ENCODE data around the gene TMEM200C. TPM values are rescaled to one million over a fixed set of nuclear protein-coding genes. Genes with fewer than 3 reads are reported as not detected.

TMEM200C gene
- total and polyA plus RNA-seq, 9 of the 15 experiments (the other 6 are each of a cell fraction or from before 2014, with no cell fraction given) = 0.04 TPM; not detected in 8

DNA sequence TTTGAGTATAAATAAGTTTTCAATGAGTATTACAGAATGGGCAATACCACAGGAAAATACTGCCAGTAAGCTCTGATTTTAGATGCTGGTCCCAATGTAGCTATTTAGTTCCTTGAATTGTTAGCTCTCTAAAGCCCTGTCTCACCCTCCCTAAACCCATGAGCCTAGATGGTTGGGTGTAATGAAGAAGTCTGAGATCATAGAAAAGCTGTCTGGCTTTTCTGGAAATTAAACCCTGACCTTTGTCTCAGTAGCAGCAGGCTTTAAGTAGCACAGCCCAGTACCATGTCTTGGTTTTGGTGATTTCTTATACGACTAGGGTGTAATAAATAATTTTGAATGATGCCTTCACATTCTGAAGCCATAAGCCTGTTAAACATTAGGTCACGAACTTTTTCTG lies 55.3 kb downstream of the TMEM200C start:
- ATAC-seq = no peak
- ChIA-PET CTCF (ENCODE audit: low intra/inter-chr PET ratio) (no interaction called here), POLR2A (interaction anchor here (0.6 kb wide), 1 partner anchor 1705 kb away, joined by 3 read pairs; no protein-coding TSS in a partner anchor)
- Histone ChIP-seq H3K27ac (ENCODE audit: extremely low read depth, low read depth, low read length) (no peak overlapping the region), H3K4me2 (ENCODE audit: insufficient read depth, low read length) (no peak overlapping the region), H2AFZ (ENCODE audit: low read depth, low read length) (no peak overlapping the region), H3K79me2 (ENCODE audit: control insufficient read depth, insufficient read depth, low read length) (no peaks in the 10 kb centered on the region), H3K4me1 (replicated peaks in 1 of 2; ENCODE audit: control insufficient read depth in 2 of 2, insufficient read depth in 2 of 2, low read length in 2 of 2) (no peaks in the 10 kb centered on the region), H3K9me3 (replicated peaks; ENCODE audit: control insufficient read depth, insufficient read depth, low read depth, low read length) (no peaks in the 10 kb centered on the region), H3K9me1 (ENCODE audit: control insufficient read depth, insufficient read depth, low read length) (no peaks in the 10 kb centered on the region), H3K4me3 (no peak overlapping the region), H4K20me1 (replicated peaks; ENCODE audit: control insufficient read depth, insufficient read depth, low read length) (no peaks in the 10 kb centered on the region), H3K27me3 (ENCODE audit: control insufficient read depth in 2 of 2, insufficient read depth in 2 of 2, low read length in 2 of 2) (no peaks in the 10 kb centered on the region), H3K9ac (ENCODE audit: insufficient read depth in 1 of 2, low read depth in 2 of 2, low read length in 2 of 2) (no peak overlapping the region), H3K36me3 (ENCODE audit: control insufficient read depth, insufficient read depth, low read length) (no peaks in the 10 kb centered on the region)
- in situ Hi-C loops (cut with MboI) (no loop called here), intact Hi-C loops (cut with micrococcal nuclease) (no loop called here)
- no TSS peak for BruUV-seq (replicated peaks)
- FAIRE-seq = no peak
- no peak for DNase-seq (ENCODE audit: extremely low read depth in 1 of 4, low spot score in 3 of 4)
- 0% methylated on average over 2 of the region's 2 CpGs for WGBS (ENCODE audit: insufficient coverage, low coverage, missing lambda C conversion rate)
- no peak for TF ChIP-seq KLF1 (tag; IDR thresholded peaks at IDR 0.05)
- no peak for TF ChIP-seq CBFB (CRISPR knock-in tag; IDR thresholded peaks at IDR 0.05)
- TF ChIP-seq, protein P1, sequence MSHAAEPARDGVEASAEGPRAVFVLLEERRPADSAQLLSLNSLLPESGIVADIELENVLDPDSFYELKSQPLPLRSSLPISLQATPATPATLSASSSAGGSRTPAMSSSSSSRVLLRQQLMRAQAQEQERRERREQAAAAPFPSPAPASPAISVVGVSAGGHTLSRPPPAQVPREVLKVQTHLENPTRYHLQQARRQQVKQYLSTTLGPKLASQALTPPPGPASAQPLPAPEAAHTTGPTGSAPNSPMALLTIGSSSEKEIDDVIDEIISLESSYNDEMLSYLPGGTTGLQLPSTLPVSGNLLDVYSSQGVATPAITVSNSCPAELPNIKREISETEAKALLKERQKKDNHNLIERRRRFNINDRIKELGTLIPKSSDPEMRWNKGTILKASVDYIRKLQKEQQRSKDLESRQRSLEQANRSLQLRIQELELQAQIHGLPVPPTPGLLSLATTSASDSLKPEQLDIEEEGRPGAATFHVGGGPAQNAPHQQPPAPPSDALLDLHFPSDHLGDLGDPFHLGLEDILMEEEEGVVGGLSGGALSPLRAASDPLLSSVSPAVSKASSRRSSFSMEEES (CRISPR knock-in tag; IDR thresholded peaks at IDR 0.05) = no peak
- no peak for TF ChIP-seq ZNF239 (CRISPR knock-in tag; IDR thresholded peaks at IDR 0.05)

DNA sequence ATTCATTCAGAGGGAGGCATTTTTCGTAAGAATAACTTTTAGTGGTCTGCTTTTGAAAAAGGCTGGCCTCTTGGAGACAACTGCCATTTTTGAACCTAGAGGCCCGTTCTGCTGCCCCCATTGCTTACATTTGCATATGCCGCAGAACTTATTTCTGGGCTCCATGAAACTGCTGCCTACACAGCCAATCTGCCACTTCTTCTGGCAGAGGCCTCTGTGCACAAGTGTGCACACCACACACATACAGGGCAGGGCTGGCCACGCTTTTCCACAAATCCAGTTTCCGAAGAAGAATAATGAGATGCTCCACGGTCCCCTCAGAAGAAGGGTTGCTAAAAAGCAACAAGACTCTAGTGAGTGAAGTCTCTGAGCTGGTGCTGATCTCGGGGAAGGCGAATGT lies 56.2 kb downstream of the TMEM200C start:
- H3K9me3 ChIP-seq (replicated peaks; ENCODE audit: control insufficient read depth, insufficient read depth, low read depth, low read length) = no peaks in the 10 kb centered on the region
- WGBS (ENCODE audit: insufficient coverage, low coverage, missing lambda C conversion rate) = 2% methylated on average over 8 of the region's 8 CpGs
- no peak overlapping the region for H3K4me2 ChIP-seq (ENCODE audit: insufficient read depth, low read length)
- DNase-seq (ENCODE audit: extremely low read depth in 1 of 4, low spot score in 3 of 4) (no peak), ATAC-seq (no peak), FAIRE-seq (no peak)
- intact Hi-C loops (cut with micrococcal nuclease) (no loop called here), in situ Hi-C loops (cut with MboI) (no loop called here)
- H3K4me3 ChIP-seq = no peak overlapping the region
- no peaks in the 10 kb centered on the region for H4K20me1 ChIP-seq (replicated peaks; ENCODE audit: control insufficient read depth, insufficient read depth, low read length)
- H3K9ac ChIP-seq (ENCODE audit: insufficient read depth in 1 of 2, low read depth in 2 of 2, low read length in 2 of 2) = no peak overlapping the region
- H3K27me3 ChIP-seq (ENCODE audit: control insufficient read depth in 2 of 2, insufficient read depth in 2 of 2, low read length in 2 of 2) = no peaks in the 10 kb centered on the region
- ChIA-PET POLR2A (no interaction called here), CTCF (ENCODE audit: low intra/inter-chr PET ratio) (no interaction called here)
- H3K9me1 ChIP-seq (ENCODE audit: control insufficient read depth, insufficient read depth, low read length) = no peaks in the 10 kb centered on the region
- H2AFZ ChIP-seq (ENCODE audit: low read depth, low read length) = no peak overlapping the region
- no peaks in the 10 kb centered on the region for H3K79me2 ChIP-seq (ENCODE audit: control insufficient read depth, insufficient read depth, low read length)
- TF ChIP-seq ADNP (tag; IDR thresholded peaks at IDR 0.05) = no peak
- TF ChIP-seq MTA3 (IDR thresholded peaks at IDR 0.05; ENCODE audit: borderline replicate concordance) = no peak
- H3K4me1 ChIP-seq (replicated peaks in 1 of 2; ENCODE audit: control insufficient read depth in 2 of 2, insufficient read depth in 2 of 2, low read length in 2 of 2) = no peaks in the 10 kb centered on the region
- no TSS peak for BruUV-seq (replicated peaks)
- no peaks in the 10 kb centered on the region for H3K36me3 ChIP-seq (ENCODE audit: control insufficient read depth, insufficient read depth, low read length)
- H3K27ac ChIP-seq (ENCODE audit: extremely low read depth, low read depth, low read length) = no peak overlapping the region

Small RNA genes lying within 50 kb of the gene (microRNA-seq; reads per million reads assigned to microRNA genes)
- not detected for gene MIR3976 (ENCODE audit: borderline microRNAs expressed)

Small RNA genes lying within 50 kb of the gene (small RNA-seq; reads per million reads assigned to genes)
- not detected for gene MIR3976
